GM12891 (cell line): ENCODE data around the gene F2R.

Experiments
- DNase-seq: peaks from one replicate; pipeline ENCODE4 v3.0.0; 2011; ENCODE audit warnings: low spot score; ENCODE audit not compliant: insufficient read length
- FAIRE-seq: peaks from 2 replicates; lab custom pipeline; 2011; peaks lifted over from hg19 to GRCh38; lab: Jason Lieb, UNC
- PAX5 ChIP-seq: IDR thresholded peaks from 2 replicates; pipeline ENCODE4 v1.6.1; 2011; ENCODE audit warnings: low read length, moderate library complexity, mild to moderate bottlenecking; ENCODE audit not compliant: insufficient read depth, severe bottlenecking
- POLR2A ChIP-seq: IDR thresholded peaks from 2 replicates; pipeline ENCODE4 v1.6.1; 2011; ENCODE audit warnings: low read depth, low read length, control low read depth
- POLR2AphosphoS5 ChIP-seq: IDR thresholded peaks from 2 replicates; pipeline ENCODE4 v1.6.1; 2011; ENCODE audit warnings: low read depth, low read length, control low read depth
- POU2F2 ChIP-seq: IDR thresholded peaks from 2 replicates; pipeline ENCODE4 v1.6.1; 2011; ENCODE audit warnings: low read depth, mild to moderate bottlenecking, control low read depth, low read length, moderate library complexity
- SPI1 ChIP-seq: IDR thresholded peaks from 2 replicates; pipeline ENCODE4 v1.6.1; 2011; ENCODE audit warnings: low read depth, low read length, control low read depth
- TAF1 ChIP-seq: IDR thresholded peaks from 2 replicates; pipeline ENCODE4 v1.6.1; 2011; ENCODE audit warnings: low read depth, low read length, control low read depth

The F2R gene

DNA sequence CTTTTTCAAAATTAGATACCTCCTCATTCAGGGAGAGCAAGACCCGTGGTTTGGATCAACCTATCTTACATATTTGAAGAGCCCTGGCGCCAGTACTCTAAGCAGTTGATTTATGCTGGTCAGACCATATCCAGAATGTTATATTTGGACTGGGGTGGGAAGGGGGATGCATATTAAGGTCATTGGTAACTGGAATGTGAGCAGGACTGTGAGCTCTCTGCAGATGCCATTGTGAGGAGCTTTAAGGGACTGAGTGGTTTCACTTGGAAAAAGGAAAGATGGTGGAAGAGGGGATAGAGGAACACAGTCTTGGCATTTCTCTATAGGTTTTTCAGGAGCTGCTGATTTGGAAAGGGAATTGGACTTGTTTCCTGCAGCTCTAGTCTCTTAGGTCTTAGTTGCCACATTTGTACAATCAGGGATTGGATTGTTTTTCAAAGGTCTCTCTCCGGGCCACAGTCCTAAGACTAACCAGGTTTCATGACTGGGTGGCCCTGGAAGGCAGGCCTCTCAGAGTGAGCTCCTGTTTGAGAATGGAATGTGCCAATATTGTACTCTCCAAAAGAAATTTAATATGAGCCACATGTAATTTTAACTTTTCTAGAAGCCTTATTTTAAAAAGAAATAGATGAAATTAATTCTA is 25.8 kb upstream of the F2R start:
- FAIRE-seq, result no peak

GRCh38 chr5:76690704-76691466 is 25.0 kb upstream of the F2R start:
- DNase-seq (no peak), FAIRE-seq (peak; percentile 28)
- TF ChIP-seq POLR2A (no peak), POLR2AphosphoS5 (no peak), SPI1 (no peak)

More for the DNA sequence above, 25.8 kb upstream of the F2R start:
- TF ChIP-seq TAF1 (no peak), POLR2A (no peak), PAX5 (no peak), SPI1 (no peak), POLR2AphosphoS5 (no peak), POU2F2 (no peak)
- DNase-seq, result no peak

DNA sequence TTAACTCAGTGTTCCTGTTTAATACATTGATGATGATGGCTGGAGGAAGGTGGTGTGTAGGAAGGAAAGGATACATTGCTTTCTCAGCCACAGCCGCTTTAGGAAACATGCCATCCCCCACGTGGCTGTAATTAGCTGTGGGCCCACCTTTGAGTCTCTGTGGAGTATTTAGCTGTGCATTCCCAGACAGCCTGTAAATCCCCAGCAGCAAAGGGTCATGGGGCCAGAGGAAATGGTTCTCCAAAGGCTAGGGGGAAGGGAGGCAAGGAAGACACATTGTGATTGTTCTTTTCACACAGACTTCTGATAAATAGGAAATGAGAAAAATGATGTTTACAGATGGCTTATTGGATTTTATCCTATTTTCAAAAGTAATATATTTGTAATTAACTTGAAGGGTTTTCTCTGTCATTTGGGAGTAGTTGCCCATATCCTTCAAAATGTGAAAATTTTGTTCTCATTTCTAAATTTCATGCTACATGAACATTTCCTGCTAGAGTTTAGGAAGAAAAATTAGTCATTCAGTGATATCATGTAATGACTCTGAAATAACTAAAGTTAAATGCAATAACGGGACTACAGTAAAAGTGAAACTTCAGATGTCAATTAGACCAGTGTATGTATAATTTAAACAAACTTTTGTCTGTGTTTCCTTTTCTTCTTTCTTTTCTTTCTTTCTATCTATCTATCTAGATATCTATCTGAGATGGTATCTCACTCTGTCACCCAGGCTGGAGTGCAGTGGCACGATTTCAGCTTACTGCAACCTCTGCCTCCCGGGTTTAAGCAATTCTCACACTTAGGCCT is 24.3 kb upstream of the F2R start:
- DNase-seq, result no peak
- no peak for TF ChIP-seq POU2F2
- TF ChIP-seq POLR2AphosphoS5, result no peak
- no peak for TF ChIP-seq TAF1
- no peak for TF ChIP-seq POLR2A
- no peak for TF ChIP-seq SPI1
- no peak for TF ChIP-seq PAX5
- FAIRE-seq, result no peak

DNA sequence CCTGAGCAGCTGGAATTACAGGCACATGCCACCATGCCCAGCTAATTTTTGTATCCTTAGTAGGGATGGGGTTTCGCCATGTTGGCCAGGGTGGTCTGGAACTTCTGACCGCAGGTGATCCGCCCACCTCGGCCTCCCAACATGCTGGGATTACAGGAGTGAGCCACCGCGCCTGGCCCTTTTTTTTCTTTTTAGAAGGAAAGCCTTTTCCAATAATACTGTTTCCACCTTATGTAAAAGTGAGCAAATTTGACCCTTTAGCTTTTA is 23.7 kb upstream of the F2R start:
- FAIRE-seq, result no peak
- no peak for DNase-seq
- TF ChIP-seq POLR2A (no peak), SPI1 (no peak), TAF1 (no peak), PAX5 (no peak), POLR2AphosphoS5 (no peak), POU2F2 (no peak)

DNA sequence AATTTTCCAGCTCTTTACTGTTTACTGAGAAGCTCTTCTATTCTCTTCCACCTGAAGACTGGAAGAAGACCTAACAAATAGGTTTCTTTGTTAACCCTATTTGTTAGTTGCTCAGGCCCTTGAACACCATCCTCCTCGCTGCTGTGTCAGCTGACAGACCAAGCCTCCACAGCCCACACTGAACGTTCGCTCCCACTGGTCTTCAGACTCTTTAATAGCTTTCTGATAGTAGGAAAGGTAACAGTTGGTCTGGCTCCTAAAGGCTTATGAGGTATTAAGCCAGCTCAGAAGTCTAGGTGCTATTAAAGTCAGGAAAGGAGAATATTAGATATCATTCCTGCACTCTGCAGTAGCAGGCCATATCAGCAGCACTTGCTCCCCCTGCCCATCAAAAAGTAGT is 23.3 kb upstream of the F2R start:
- TF ChIP-seq POLR2AphosphoS5, result no peak
- no peak for TF ChIP-seq POLR2A
- TF ChIP-seq PAX5, result no peak
- TF ChIP-seq SPI1, result no peak
- TF ChIP-seq POU2F2, result no peak
- no peak for TF ChIP-seq TAF1
- DNase-seq (no peak), FAIRE-seq (no peak)

DNA sequence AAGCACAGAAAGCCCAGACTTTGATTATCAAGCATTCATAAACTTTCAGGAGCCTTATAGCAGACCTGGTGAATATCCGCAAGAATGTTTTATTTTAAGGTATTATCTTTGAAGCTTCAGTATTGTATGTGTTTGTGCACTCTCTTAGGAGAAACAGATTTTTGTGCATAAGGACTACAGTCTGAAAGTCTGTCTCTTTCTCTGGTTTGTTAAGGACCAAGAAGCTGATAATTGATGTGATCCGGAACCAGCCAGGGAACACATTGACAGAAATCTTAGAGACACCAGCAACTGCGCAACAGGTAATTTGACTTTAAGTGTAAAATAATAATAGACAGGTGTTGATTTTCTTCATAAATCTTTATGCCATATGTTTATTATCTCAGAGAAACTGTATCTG is 22.8 kb upstream of the F2R start:
- DNase-seq (no peak), FAIRE-seq (no peak)
- TF ChIP-seq POLR2A (no peak), POU2F2 (no peak), TAF1 (no peak), SPI1 (no peak), POLR2AphosphoS5 (no peak), PAX5 (no peak)

DNA sequence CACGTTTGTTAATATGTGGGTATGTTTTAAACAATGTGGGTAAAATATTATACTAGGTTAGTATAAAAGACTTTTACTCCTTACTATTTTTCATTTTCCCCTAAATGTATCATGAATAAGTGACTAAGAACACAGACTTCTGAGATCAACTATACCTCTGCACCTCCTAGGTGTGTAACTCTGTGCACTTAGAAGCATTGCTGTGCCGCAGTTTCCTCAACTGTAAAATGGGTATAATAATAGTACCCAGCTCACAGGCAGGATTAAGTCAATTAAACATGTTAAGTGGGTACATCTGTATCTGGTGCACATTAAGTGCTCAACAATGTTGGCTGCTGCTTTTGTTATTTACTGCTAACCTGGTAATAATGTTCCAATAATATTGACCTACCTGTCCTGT is 21.6 kb upstream of the F2R start:
- no peak for TF ChIP-seq POLR2A
- no peak for TF ChIP-seq TAF1
- TF ChIP-seq SPI1, result no peak
- TF ChIP-seq PAX5, result no peak
- TF ChIP-seq POU2F2, result no peak
- TF ChIP-seq POLR2AphosphoS5, result no peak
- FAIRE-seq (peak; percentile 33), DNase-seq (no peak)

DNA sequence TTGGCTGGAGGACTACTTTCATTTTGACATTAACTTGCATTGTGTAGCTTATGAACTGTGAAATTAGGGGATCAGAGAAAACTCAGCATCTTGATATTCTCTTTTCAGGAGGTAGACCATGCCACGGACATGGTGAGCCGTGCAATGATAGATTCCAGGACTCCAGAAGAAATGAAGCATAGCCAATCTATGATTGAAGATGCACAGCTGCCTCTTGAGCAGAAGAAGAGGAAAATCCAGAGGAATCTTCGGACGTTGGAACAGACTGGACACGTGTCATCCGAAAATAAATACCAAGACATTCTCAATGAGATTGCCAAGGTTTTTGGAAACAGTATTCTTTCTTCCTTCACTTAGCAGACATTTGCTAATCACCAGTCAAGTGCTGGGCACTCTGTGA is 20.6 kb upstream of the F2R start:
- no peak for DNase-seq
- FAIRE-seq, result no peak
- TF ChIP-seq SPI1 (no peak), POU2F2 (no peak)

GRCh38 chr5:76696251-76696650 is 19.7 kb upstream of the F2R start:
- DNase-seq (no peak), FAIRE-seq (no peak)
- no peak for TF ChIP-seq POLR2A
- no peak for TF ChIP-seq TAF1
- TF ChIP-seq SPI1, result no peak
- no peak for TF ChIP-seq PAX5
- no peak for TF ChIP-seq POU2F2
- TF ChIP-seq POLR2AphosphoS5, result no peak
